ENCODE results near the gene SCIN.
A peak's percentile ranks its signal among the peaks of the same experiment; 100 is the strongest.
"Not testable (repeated sequence)": the region's sequence is repeated elsewhere in the genome, so short reads cannot be mapped to it uniquely, and the experiment has no call there.

Gene SCIN

DNA sequence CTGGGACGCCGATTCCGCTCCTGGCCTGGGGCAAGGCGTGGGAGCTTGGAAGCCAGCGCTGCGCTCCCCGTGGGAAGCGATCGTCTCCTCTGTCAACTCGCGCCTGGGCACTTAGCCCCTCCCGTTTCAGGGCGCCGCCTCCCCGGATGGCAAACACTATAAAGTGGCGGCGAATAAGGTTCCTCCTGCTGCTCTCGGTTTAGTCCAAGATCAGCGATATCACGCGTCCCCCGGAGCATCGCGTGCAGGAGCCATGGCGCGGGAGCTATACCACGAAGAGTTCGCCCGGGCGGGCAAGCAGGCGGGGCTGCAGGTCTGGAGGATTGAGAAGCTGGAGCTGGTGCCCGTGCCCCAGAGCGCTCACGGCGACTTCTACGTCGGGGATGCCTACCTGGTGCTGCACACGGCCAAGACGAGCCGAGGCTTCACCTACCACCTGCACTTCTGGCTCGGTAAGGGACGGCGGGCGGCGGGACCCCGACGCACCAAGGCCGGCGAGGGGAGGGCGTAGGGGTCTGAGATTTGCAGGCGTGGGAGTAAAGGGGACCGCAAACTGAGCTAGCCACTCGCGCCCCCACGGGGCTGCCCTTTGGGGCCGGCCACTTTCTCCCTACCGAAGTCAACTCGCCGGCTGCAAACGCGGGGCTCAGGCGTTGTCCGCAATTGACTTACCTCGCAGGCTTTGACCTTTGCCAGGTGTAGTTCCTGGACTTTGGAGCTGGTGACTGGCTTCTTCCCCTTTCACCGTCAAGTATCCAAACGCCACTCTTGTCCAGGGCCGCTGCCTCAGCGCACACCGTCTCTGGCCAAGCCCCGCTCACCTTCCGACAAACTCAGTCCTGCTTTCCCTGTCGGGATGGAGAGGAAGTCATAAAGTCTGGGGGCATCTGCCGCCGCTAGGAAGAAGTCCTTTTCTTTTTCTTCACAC is at the start of gene SCIN:
Gene SCIN (plus strand): TSS at position 187 of the 928 bp plus-strand sequence. CDS start 67 bp downstream, at position 254.
- TF ChIP-seq JUND (IDR thresholded peaks at IDR 0.05; ENCODE audit: low read depth) = no peak
- in situ Hi-C loops (cut with HindIII; ENCODE audit: low pct_unique_long_range_greater_than_20kb, low sequenced_read_pairs) = no loop called here
- DNase-seq (ENCODE audit: low read depth in 1 of 2, low spot score in 1 of 2) = peak; percentile 62 to 75

DNA sequence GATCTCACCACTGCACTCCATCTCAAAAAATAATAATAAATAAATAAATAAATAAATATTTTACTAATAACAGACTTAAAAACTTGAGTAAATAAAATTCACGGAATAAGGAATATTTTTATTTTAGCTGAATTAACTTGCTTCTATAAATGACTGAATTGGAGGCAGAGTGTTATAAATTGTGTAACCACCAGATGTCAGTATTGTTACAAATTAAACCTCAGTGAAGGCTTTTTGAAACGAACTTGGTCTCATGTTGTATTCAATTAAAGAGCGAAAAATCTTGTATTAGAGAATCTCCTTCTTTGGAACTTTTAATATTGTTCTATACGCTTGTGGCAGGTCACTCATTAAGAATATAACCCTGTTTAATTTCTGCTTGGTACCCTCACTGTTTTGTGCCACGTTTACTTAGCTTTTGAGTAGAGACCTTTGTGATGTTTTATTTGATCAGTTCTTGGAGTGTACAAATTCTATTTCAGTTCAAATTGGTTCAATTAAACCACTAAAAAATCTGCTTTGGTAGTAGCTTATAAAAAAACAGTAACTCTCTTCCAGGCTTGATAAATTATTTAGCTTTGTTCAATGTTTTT is 45.6 kb upstream of the SCIN start:
- no peak for TF ChIP-seq JUND (IDR thresholded peaks at IDR 0.05; ENCODE audit: low read depth)
- in situ Hi-C loops (cut with HindIII; ENCODE audit: low pct_unique_long_range_greater_than_20kb, low sequenced_read_pairs) = no loop called here
- peak; percentile 19 to 74 for DNase-seq (ENCODE audit: low read depth in 1 of 2, low spot score in 1 of 2)

DNA sequence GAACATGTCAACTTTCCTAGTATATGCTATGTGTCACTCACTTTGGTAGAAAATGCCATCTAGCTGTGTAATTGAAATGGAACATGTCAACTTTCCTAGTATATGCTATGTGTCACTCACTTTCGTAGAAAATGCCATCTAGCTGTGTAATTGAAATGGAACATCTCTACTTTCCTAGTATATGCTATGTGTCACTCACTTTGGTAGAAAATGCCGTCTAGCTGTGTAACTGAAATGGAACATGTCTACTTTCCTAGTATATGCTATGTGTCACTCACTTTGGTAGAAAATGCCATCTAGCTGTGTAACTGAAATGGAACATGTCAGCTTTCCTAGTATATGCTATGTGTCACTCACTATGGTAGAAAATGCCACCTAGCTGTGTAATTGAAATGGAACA is 43.8 kb upstream of the SCIN start:
- in situ Hi-C loops (cut with HindIII; ENCODE audit: low pct_unique_long_range_greater_than_20kb, low sequenced_read_pairs); DNase-seq (ENCODE audit: low read depth in 1 of 2, low spot score in 1 of 2): not testable (repeated sequence)

DNA sequence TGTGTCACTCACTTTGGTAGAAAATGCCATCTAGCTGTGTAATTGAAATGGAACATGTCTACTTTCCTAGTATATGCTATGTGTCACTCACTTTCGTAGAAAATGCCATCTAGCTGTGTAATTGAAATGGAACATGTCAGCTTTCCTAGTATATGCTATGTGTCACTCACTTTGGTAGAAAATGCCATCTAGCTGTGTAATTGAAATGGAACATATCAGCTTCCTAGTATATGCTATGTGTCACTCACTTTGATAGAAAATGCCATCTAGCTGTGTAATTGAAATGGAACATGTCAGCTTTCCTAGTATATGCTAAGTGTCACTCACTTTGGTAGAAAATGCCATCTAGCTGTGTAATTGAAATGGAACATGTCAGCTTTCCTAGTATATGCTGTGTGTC is 42.9 kb upstream of the SCIN start:
- DNase-seq (ENCODE audit: low read depth in 1 of 2, low spot score in 1 of 2); in situ Hi-C loops (cut with HindIII; ENCODE audit: low pct_unique_long_range_greater_than_20kb, low sequenced_read_pairs): not testable (repeated sequence)

DNA sequence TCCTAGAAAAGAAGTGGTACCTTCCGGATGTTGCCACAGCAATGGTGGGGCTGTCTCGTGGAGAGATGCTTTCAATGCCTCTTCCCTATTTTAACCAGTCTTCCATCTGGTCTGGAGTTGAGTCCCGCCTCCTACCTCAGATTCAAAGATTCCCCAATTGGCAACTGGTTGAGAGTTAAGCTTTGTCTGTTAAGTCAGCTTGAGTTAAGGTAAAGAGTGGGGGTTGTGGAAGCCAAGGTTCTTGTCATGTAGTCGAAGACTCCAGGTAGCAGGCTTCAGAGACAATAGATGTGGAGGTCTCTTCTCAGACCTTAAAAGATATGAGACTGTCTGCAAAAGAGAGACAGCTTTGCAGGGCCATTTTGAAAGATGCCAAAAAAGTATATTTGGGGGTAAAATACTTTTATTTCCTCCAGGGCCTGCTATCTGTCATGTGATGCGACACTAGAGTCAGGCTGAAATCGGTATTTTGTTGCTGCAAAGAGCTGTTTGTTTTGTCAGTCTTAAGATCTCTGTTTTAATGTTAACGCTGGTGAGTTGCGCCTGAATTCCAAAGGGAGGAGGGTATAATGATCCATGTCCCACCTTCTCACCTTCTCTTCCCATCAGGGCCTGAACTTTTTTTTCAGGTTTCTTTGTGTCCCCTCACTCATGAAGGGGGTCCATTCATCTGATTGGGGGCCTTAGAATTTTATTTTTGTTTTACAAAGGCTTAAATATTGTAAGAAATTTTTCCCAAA is 40.4 kb upstream of the SCIN start:
- in situ Hi-C loops (cut with HindIII; ENCODE audit: low pct_unique_long_range_greater_than_20kb, low sequenced_read_pairs) = no loop called here
- no peak for TF ChIP-seq JUND (IDR thresholded peaks at IDR 0.05; ENCODE audit: low read depth)
- no peak for DNase-seq (ENCODE audit: low read depth in 1 of 2, low spot score in 1 of 2)

DNA sequence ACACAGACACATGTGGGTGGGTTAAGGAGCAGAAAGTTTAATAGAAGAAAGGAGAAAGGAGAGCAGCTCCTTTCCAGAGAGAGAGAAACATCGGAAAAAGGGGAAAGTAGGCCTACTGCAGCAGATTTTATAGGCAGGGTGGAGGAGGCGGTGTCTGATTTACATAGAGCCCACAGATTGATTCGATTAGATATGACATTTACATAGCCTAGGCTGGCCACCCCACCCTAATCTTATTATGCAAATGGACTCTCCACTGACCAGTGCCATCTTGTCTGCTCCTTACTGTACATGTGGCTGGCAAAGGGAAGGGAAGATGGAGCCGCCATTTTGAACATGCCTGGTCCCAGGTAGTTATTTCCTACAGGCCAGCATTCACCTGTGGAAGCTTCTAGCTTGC is 38.7 kb upstream of the SCIN start:
- DNase-seq (ENCODE audit: low read depth in 1 of 2, low spot score in 1 of 2) = no peak

DNA sequence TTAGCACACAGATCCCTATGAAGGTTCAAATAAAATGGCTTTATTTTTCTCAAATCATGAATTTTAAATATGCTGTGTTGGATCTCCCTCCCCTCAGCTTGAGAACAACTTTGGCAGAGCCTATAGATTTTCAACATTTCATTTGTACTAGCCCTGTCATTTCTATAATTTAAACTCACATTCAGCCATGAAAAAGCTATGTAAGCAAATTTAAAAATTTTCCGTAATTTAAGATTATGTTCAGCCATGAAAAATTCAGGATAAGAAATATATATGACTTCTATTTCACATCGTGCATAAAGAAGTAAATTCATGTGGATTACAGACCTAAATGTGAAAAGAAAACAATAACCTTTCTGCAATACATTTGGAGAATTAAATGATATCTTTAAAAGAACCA is 36.5 kb upstream of the SCIN start:
- TF ChIP-seq JUND (IDR thresholded peaks at IDR 0.05; ENCODE audit: low read depth) = no peak
- in situ Hi-C loops (cut with HindIII; ENCODE audit: low pct_unique_long_range_greater_than_20kb, low sequenced_read_pairs) = no loop called here
- DNase-seq (ENCODE audit: low read depth in 1 of 2, low spot score in 1 of 2) = no peak

More for the DNA sequence above, 38.7 kb upstream of the SCIN start:
- in situ Hi-C loops (cut with HindIII; ENCODE audit: low pct_unique_long_range_greater_than_20kb, low sequenced_read_pairs) = no loop called here
- TF ChIP-seq JUND (IDR thresholded peaks at IDR 0.05; ENCODE audit: low read depth) = no peak

DNA sequence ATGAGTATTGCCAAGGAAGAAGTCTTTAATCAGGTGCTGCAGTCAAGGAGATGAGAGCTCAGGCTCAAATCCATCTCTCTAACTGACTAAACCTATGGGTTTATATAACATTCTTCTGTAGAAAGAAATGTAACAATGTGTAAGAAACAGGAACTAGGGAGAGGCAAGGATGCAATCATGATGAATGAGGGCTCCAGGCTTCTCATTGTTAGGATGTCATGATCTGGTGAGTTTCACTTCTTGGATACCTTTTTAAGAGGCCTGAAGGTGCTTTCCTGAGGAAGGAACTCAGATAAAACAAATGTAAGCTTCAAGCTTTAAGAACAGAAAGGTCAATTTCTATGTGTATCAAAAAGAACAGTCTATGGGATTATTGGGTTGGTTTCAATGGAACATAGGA is 30.8 kb upstream of the SCIN start:
- TF ChIP-seq JUND (IDR thresholded peaks at IDR 0.05; ENCODE audit: low read depth) = no peak
- DNase-seq (ENCODE audit: low read depth in 1 of 2, low spot score in 1 of 2) = no peak
- in situ Hi-C loops (cut with HindIII; ENCODE audit: low pct_unique_long_range_greater_than_20kb, low sequenced_read_pairs) = no loop called here

DNA sequence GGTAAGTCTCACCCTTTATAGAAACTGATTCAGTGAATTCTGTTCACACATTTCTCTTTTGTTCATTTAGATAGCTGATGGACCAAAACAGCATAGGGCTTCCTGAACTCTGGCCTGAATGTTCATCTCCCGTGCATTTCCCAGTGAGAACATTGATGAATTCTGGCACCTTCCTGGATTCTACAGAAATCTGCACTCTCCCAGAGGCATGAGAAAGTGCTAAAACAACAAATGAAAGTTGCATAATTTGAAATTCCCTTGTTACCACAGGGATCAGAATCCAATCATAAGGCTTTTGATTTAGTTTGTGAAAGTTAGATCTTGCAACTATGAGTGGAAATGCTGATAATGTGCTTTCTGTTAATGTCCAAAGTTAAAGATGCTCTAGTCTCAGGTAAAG is 29.7 kb upstream of the SCIN start:
- no peak for TF ChIP-seq JUND (IDR thresholded peaks at IDR 0.05; ENCODE audit: low read depth)
- in situ Hi-C loops (cut with HindIII; ENCODE audit: low pct_unique_long_range_greater_than_20kb, low sequenced_read_pairs) = no loop called here
- DNase-seq (ENCODE audit: low read depth in 1 of 2, low spot score in 1 of 2) = no peak

DNA sequence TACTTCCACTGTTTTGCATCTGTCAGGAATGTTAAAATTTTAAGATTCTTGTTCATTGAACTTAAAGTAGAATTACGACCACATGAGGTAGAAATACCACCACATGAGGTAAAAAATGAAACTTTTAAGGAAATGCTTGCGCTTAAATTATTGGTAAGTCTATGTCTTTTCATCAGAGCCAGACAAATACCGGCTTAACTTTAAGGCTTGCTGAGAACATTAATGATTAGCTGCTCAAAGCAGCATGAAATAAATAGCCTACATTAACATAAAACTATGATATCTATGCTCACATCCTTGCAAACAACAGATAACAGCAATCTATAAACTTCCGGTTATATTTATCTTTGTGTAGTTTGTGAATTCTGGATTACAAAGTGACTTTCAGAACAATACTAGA is 26.9 kb upstream of the SCIN start:
- in situ Hi-C loops (cut with HindIII; ENCODE audit: low pct_unique_long_range_greater_than_20kb, low sequenced_read_pairs) = no loop called here
- no peak for DNase-seq (ENCODE audit: low read depth in 1 of 2, low spot score in 1 of 2)
- TF ChIP-seq JUND (IDR thresholded peaks at IDR 0.05; ENCODE audit: low read depth) = no peak

DNA sequence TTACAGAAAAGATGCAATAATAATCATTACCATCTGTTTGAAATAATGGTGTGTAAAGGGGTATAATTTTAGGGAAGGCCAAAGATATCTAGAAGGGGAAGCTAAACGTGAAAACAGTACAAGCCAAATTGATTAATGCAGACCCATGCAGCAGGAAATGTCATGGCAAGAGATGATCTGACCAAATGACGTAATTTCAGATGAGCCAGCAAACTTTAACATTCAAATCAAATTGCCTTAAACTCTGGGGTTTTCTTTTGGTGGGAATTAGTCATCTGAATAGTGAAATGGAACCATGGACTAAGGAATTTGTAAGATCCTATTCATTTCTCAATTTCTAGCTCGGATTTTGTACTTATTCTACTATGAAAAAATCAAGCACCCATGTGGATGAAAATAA is 21.4 kb upstream of the SCIN start:
- no peak for TF ChIP-seq JUND (IDR thresholded peaks at IDR 0.05; ENCODE audit: low read depth)
- in situ Hi-C loops (cut with HindIII; ENCODE audit: low pct_unique_long_range_greater_than_20kb, low sequenced_read_pairs) = no loop called here
- no peak for DNase-seq (ENCODE audit: low read depth in 1 of 2, low spot score in 1 of 2)

DNA sequence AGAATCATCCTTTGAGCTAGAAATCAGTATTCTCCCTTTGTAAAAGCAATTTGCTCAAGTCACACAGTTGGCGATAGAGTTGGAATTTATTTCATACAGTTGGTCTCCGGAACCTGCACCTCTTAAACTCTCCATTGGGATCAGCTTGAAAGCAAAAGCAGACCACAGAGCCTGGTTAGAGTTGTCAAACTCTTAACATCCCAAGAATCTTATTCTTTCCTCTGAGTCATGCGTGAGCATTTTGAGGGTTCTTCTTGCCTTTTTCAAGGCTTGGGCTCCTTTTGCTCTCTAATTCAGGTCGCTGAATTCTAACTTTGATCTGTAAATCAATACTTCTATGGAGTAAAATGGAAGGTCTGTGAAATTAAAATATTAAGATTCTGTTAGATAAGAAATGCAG is 19.6 kb upstream of the SCIN start:
- in situ Hi-C loops (cut with HindIII; ENCODE audit: low pct_unique_long_range_greater_than_20kb, low sequenced_read_pairs) = no loop called here
- no peak for DNase-seq (ENCODE audit: low read depth in 1 of 2, low spot score in 1 of 2)
- TF ChIP-seq JUND (IDR thresholded peaks at IDR 0.05; ENCODE audit: low read depth) = no peak

DNA sequence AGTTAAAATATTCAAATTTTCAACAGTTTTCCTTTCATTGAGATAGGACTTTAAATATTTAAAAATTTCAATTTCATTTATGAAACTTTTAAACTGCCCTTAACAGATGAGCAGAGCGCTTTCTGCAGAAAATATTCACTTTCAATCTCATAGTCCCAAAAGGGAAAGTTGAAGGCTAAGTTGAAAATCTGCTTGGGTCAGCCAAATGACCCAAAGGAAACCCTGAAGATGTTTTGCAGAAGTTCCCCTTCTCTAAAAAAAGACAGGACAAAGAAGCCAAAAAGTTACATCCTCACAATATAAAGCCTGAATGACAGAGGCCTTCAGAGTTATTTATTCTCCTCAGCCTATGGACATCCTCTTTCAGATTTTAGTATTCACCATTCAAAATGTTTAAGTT is 17.6 kb upstream of the SCIN start:
- in situ Hi-C loops (cut with HindIII; ENCODE audit: low pct_unique_long_range_greater_than_20kb, low sequenced_read_pairs) = no loop called here
- no peak for TF ChIP-seq JUND (IDR thresholded peaks at IDR 0.05; ENCODE audit: low read depth)
- DNase-seq (ENCODE audit: low read depth in 1 of 2, low spot score in 1 of 2) = no peak

All from T47D (cell line).